GM23338 (cell line): ENCODE measurements around the gene ZSCAN31. TPM values are rescaled to one million over a fixed set of nuclear protein-coding genes. Genes with fewer than 3 reads are reported as not detected.

Experiments
- ATAC-seq: fragments of 200-7000 bp; cut with Tn5 transposase; 3 replicates; pipeline ENCODE4 v1.9.1; 2020
- DNase-seq: peaks from one replicate; pipeline ENCODE4 v3.0.0-alpha.2; 2015; ENCODE audit warnings: low spot score
- H2AFZ ChIP-seq: fragments of 200-600 bp; sonication (generic); 2 replicates; pipeline ENCODE4 v1.8.0; 2016; ENCODE audit warnings: antibody characterized with exemption, mild to moderate bottlenecking, moderate library complexity
- H3F3A ChIP-seq: fragments of 200-600 bp; sonication (generic); replicated peaks from 2 replicates; pipeline ENCODE4 v1.8.0; 2017; ENCODE audit warnings: antibody characterized with exemption, mixed run types, low read depth
- H3K27ac ChIP-seq: fragments of 200-600 bp; sonication (generic); 2 replicates; pipeline ENCODE4 v1.6.1; 2016; ENCODE audit warnings: low read depth
- H3K27me3 ChIP-seq: fragments of 200-600 bp; sonication (generic); 2 replicates; pipeline ENCODE4 v1.8.0; 2016; ENCODE audit warnings: mild to moderate bottlenecking, mixed run types, moderate library complexity; ENCODE audit not compliant: insufficient read depth
- H3K36me3 ChIP-seq: fragments of 200-600 bp; sonication (generic); 2 replicates; pipeline ENCODE4 v1.8.0; 2016; ENCODE audit warnings: mild to moderate bottlenecking; ENCODE audit not compliant: insufficient read depth
- H3K4me1 ChIP-seq: fragments of 200-600 bp; sonication (generic); 2 replicates; pipeline ENCODE4 v1.8.0; 2016; ENCODE audit warnings: mild to moderate bottlenecking, moderate library complexity; ENCODE audit not compliant: insufficient read depth
- H3K4me2 ChIP-seq: fragments of 200-600 bp; sonication (generic); 2 replicates; pipeline ENCODE4 v1.7.1; 2017; ENCODE audit warnings: mixed run types
- H3K4me3 ChIP-seq: fragments of 200-600 bp; sonication (generic); 2 replicates; pipeline ENCODE4 v1.6.1; 2016; ENCODE audit warnings: mixed run types
- H3K79me2 ChIP-seq: fragments of 200-600 bp; sonication (generic); replicated peaks from 2 replicates; pipeline ENCODE4 v1.8.0; 2017; ENCODE audit warnings: mild to moderate bottlenecking; ENCODE audit not compliant: insufficient read depth
- H3K9me2 ChIP-seq: fragments of 200-600 bp; sonication (generic); 2 replicates; pipeline ENCODE4 v1.8.0; 2017; ENCODE audit not compliant: insufficient read depth
- H4K20me1 ChIP-seq: fragments of 200-600 bp; sonication (generic); replicated peaks from 2 replicates; pipeline ENCODE4 v1.8.0; 2017; ENCODE audit warnings: mild to moderate bottlenecking; ENCODE audit not compliant: insufficient read depth
- H3K27ac Mint-ChIP-seq: 2 replicates; pipeline ENCODE4 v1.8.0; 2020; ENCODE audit warnings: inconsistent platforms, mild to moderate bottlenecking, moderate library complexity, mixed read lengths
- H3K27me3 Mint-ChIP-seq: 3 replicates; pipeline ENCODE4 v1.8.0; 2022; ENCODE audit warnings: low read depth, mild to moderate bottlenecking, moderate library complexity, mixed read lengths, inconsistent platforms; ENCODE audit not compliant: insufficient read depth, poor library complexity
- H3K36me3 Mint-ChIP-seq: 3 replicates; pipeline ENCODE4 v1.8.0; 2021; ENCODE audit warnings: low read depth, mild to moderate bottlenecking, inconsistent platforms, moderate library complexity, mixed read lengths
- H3K4me1 Mint-ChIP-seq: 3 replicates; pipeline ENCODE4 v1.8.0; 2020; ENCODE audit warnings: mild to moderate bottlenecking, inconsistent platforms, mixed read lengths
- H3K4me3 Mint-ChIP-seq: 3 replicates; pipeline ENCODE4 v1.8.0; 2021; ENCODE audit warnings: moderate library complexity, mild to moderate bottlenecking, inconsistent platforms, mixed read lengths
- H3K9me3 Mint-ChIP-seq: 3 replicates; pipeline ENCODE4 v1.8.0; 2020; ENCODE audit warnings: moderate library complexity, mild to moderate bottlenecking, inconsistent platforms, mixed read lengths
- CREB1 ChIP-seq: fragments of 250-450 bp; sonication (Bioruptor Pico); IDR thresholded peaks from 2 replicates; pipeline ENCODE4 v1.5.0; 2020; ENCODE audit warnings: low read depth, mild to moderate bottlenecking, moderate library complexity
- EZH2 ChIP-seq: fragments of 200-600 bp; sonication (generic); IDR thresholded peaks from one replicate; pipeline ENCODE4 v1.8.0; 2017; ENCODE audit warnings: antibody characterized with exemption, mild to moderate bottlenecking, low read depth; ENCODE audit not compliant: unreplicated experiment
- EZH2phosphoT487 ChIP-seq: fragments of 200-600 bp; sonication (generic); IDR thresholded peaks from one replicate; pipeline ENCODE4 v1.8.1; 2018; ENCODE audit warnings: antibody characterized with exemption; ENCODE audit not compliant: unreplicated experiment
- JUNB ChIP-seq: IDR thresholded peaks from one replicate; pipeline ENCODE4 v1.6.1; 2016; ENCODE audit warnings: antibody characterized with exemption; ENCODE audit not compliant: unreplicated experiment
- NANOG ChIP-seq: IDR thresholded peaks from 2 replicates; pipeline ENCODE4 v1.6.1; 2016; ENCODE audit warnings: antibody characterized with exemption, borderline replicate concordance
- POLR2AphosphoS5 ChIP-seq: IDR thresholded peaks from 2 replicates; pipeline ENCODE4 v1.6.1; 2016; ENCODE audit warnings: antibody characterized with exemption, low read depth
- STAT1 ChIP-seq: IDR thresholded peaks from one replicate; pipeline ENCODE4 v1.6.1; 2016; ENCODE audit warnings: antibody characterized with exemption; ENCODE audit not compliant: unreplicated experiment
- ZNF114 ChIP-seq: fragments of 250-450 bp; sonication (Bioruptor Pico); IDR thresholded peaks from 2 replicates; pipeline ENCODE4 v1.5.0; 2020; ENCODE audit warnings: mild to moderate bottlenecking, moderate library complexity
- ZNF331 ChIP-seq: fragments of 250-450 bp; sonication (Bioruptor Pico); IDR thresholded peaks from 2 replicates; pipeline ENCODE4 v1.5.0; 2020; ENCODE audit warnings: low read depth, mild to moderate bottlenecking, moderate library complexity
- polyA plus RNA-seq: library from polyadenylated mRNA; unstranded; fragments of >200 nt; fragmentation: Nextera tagmentation; extraction: Ambion mirVana; gene quantifications from 2 replicates; pipeline ENCODE4 v1.2.1, GENCODE V29; 2016
- total RNA-seq: library from RNA; depleted of rRNA; stranded (reverse); fragments of >200 nt; shearing (Covaris generic); gene quantifications from 2 replicates; pipeline ENCODE4 v1.2.3, GENCODE V29; 2014
- TF ChIP-seq, protein P1 (sequence below): IDR thresholded peaks from one replicate; pipeline ENCODE4 v1.6.1; 2018; ENCODE audit warnings: antibody characterized with exemption; ENCODE audit not compliant: unreplicated experiment
- TF ChIP-seq, protein P2 (sequence below): IDR thresholded peaks from 2 replicates; pipeline ENCODE4 v1.6.1; 2016; ENCODE audit warnings: antibody characterized with exemption
- TF ChIP-seq, protein P3 (sequence below), 2 experiments: fragments of 200-600 bp in 1 of 2; sonication (generic) in 1 of 2; conservative IDR thresholded peaks; 2 replicates each; pipeline versions ENCODE4 v1.5.1 to v1.6.1; 2016 to 2017; ENCODE audit warnings: antibody characterized with exemption in 2 of 2, low read depth in 2 of 2, mild to moderate bottlenecking in 2 of 2, moderate library complexity in 1 of 2
- TF ChIP-seq, protein P4 (sequence below): fragments of 250-450 bp; sonication (Bioruptor Pico); IDR thresholded peaks from 2 replicates; pipeline ENCODE4 v1.5.0; 2020; ENCODE audit warnings: mild to moderate bottlenecking, moderate library complexity

Gene ZSCAN31
- total and polyA plus RNA-seq, 2 experiments from 2014 or later = 3.1 to 4.7 TPM

DNA sequence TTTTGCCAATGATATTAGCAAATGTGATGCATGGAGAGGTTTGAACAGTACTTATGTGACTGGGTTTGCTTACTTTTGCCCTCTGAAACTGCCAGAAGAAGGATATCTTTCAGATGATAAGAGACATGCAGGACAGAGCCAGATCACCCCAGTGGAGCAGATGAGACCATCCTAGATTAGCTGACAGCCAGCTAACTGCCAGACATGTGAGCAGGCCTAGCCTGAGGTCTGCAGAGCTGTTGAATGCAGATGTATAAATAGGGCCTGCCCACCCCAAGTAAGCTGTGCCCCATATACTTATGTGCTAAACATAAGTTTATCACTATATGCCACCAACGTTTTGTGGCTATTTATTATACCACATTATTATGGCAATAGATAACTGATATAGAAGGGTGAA is 5.9 kb downstream of the ZSCAN31 start:
- Mint-ChIP-seq H3K27me3 (peaks cover 4% of the 10 kb centered on the region), H3K9me3 (peaks cover 42% of the 10 kb centered on the region), H3K4me1 (peaks cover 9% of the 10 kb centered on the region), H3K4me3 (no peak overlapping the region), H3K27ac (no peak overlapping the region), H3K36me3 (peaks cover 46% of the 10 kb centered on the region)
- Histone ChIP-seq H3K79me2 (0 out of 2 replicates have a peak, but pooled peaks cover 4% of the 10 kb centered on the region), H3K27me3 (no peaks in the 10 kb centered on the region), H3K9me2 (no peaks in the 10 kb centered on the region), H4K20me1 (no peaks in the 10 kb centered on the region), H3F3A (no peaks in the 10 kb centered on the region), H3K4me3 (no peak overlapping the region), H3K27ac (no peak overlapping the region), H3K4me2 (no peak overlapping the region), H2AFZ (no peak overlapping the region), H3K36me3 (peaks cover 24% of the 10 kb centered on the region), H3K4me1 (no peaks in the 10 kb centered on the region)
- ATAC-seq (no peak), DNase-seq (no peak)
- no peak for TF ChIP-seq NANOG
- no peak for TF ChIP-seq EZH2
- TF ChIP-seq JUNB = no peak
- TF ChIP-seq STAT1 = no peak
- no peak for TF ChIP-seq CREB1 (CRISPR knock-in tag)
- TF ChIP-seq ZNF114 (CRISPR knock-in tag) = no peak
- TF ChIP-seq ZNF331 (CRISPR knock-in tag) = no peak
- no peak for TF ChIP-seq POLR2AphosphoS5
- TF ChIP-seq, protein P1, sequence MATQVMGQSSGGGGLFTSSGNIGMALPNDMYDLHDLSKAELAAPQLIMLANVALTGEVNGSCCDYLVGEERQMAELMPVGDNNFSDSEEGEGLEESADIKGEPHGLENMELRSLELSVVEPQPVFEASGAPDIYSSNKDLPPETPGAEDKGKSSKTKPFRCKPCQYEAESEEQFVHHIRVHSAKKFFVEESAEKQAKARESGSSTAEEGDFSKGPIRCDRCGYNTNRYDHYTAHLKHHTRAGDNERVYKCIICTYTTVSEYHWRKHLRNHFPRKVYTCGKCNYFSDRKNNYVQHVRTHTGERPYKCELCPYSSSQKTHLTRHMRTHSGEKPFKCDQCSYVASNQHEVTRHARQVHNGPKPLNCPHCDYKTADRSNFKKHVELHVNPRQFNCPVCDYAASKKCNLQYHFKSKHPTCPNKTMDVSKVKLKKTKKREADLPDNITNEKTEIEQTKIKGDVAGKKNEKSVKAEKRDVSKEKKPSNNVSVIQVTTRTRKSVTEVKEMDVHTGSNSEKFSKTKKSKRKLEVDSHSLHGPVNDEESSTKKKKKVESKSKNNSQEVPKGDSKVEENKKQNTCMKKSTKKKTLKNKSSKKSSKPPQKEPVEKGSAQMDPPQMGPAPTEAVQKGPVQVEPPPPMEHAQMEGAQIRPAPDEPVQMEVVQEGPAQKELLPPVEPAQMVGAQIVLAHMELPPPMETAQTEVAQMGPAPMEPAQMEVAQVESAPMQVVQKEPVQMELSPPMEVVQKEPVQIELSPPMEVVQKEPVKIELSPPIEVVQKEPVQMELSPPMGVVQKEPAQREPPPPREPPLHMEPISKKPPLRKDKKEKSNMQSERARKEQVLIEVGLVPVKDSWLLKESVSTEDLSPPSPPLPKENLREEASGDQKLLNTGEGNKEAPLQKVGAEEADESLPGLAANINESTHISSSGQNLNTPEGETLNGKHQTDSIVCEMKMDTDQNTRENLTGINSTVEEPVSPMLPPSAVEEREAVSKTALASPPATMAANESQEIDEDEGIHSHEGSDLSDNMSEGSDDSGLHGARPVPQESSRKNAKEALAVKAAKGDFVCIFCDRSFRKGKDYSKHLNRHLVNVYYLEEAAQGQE = no peak
- TF ChIP-seq, protein P2, sequence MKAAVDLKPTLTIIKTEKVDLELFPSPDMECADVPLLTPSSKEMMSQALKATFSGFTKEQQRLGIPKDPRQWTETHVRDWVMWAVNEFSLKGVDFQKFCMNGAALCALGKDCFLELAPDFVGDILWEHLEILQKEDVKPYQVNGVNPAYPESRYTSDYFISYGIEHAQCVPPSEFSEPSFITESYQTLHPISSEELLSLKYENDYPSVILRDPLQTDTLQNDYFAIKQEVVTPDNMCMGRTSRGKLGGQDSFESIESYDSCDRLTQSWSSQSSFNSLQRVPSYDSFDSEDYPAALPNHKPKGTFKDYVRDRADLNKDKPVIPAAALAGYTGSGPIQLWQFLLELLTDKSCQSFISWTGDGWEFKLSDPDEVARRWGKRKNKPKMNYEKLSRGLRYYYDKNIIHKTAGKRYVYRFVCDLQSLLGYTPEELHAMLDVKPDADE = no peak
- TF ChIP-seq, protein P3, sequence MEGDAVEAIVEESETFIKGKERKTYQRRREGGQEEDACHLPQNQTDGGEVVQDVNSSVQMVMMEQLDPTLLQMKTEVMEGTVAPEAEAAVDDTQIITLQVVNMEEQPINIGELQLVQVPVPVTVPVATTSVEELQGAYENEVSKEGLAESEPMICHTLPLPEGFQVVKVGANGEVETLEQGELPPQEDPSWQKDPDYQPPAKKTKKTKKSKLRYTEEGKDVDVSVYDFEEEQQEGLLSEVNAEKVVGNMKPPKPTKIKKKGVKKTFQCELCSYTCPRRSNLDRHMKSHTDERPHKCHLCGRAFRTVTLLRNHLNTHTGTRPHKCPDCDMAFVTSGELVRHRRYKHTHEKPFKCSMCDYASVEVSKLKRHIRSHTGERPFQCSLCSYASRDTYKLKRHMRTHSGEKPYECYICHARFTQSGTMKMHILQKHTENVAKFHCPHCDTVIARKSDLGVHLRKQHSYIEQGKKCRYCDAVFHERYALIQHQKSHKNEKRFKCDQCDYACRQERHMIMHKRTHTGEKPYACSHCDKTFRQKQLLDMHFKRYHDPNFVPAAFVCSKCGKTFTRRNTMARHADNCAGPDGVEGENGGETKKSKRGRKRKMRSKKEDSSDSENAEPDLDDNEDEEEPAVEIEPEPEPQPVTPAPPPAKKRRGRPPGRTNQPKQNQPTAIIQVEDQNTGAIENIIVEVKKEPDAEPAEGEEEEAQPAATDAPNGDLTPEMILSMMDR (conservative IDR thresholded peaks at IDR 0.05; ENCODE audit: low read depth in 2 of 2) = no peak
- TF ChIP-seq EZH2phosphoT487 = no peak
- TF ChIP-seq, protein P4, sequence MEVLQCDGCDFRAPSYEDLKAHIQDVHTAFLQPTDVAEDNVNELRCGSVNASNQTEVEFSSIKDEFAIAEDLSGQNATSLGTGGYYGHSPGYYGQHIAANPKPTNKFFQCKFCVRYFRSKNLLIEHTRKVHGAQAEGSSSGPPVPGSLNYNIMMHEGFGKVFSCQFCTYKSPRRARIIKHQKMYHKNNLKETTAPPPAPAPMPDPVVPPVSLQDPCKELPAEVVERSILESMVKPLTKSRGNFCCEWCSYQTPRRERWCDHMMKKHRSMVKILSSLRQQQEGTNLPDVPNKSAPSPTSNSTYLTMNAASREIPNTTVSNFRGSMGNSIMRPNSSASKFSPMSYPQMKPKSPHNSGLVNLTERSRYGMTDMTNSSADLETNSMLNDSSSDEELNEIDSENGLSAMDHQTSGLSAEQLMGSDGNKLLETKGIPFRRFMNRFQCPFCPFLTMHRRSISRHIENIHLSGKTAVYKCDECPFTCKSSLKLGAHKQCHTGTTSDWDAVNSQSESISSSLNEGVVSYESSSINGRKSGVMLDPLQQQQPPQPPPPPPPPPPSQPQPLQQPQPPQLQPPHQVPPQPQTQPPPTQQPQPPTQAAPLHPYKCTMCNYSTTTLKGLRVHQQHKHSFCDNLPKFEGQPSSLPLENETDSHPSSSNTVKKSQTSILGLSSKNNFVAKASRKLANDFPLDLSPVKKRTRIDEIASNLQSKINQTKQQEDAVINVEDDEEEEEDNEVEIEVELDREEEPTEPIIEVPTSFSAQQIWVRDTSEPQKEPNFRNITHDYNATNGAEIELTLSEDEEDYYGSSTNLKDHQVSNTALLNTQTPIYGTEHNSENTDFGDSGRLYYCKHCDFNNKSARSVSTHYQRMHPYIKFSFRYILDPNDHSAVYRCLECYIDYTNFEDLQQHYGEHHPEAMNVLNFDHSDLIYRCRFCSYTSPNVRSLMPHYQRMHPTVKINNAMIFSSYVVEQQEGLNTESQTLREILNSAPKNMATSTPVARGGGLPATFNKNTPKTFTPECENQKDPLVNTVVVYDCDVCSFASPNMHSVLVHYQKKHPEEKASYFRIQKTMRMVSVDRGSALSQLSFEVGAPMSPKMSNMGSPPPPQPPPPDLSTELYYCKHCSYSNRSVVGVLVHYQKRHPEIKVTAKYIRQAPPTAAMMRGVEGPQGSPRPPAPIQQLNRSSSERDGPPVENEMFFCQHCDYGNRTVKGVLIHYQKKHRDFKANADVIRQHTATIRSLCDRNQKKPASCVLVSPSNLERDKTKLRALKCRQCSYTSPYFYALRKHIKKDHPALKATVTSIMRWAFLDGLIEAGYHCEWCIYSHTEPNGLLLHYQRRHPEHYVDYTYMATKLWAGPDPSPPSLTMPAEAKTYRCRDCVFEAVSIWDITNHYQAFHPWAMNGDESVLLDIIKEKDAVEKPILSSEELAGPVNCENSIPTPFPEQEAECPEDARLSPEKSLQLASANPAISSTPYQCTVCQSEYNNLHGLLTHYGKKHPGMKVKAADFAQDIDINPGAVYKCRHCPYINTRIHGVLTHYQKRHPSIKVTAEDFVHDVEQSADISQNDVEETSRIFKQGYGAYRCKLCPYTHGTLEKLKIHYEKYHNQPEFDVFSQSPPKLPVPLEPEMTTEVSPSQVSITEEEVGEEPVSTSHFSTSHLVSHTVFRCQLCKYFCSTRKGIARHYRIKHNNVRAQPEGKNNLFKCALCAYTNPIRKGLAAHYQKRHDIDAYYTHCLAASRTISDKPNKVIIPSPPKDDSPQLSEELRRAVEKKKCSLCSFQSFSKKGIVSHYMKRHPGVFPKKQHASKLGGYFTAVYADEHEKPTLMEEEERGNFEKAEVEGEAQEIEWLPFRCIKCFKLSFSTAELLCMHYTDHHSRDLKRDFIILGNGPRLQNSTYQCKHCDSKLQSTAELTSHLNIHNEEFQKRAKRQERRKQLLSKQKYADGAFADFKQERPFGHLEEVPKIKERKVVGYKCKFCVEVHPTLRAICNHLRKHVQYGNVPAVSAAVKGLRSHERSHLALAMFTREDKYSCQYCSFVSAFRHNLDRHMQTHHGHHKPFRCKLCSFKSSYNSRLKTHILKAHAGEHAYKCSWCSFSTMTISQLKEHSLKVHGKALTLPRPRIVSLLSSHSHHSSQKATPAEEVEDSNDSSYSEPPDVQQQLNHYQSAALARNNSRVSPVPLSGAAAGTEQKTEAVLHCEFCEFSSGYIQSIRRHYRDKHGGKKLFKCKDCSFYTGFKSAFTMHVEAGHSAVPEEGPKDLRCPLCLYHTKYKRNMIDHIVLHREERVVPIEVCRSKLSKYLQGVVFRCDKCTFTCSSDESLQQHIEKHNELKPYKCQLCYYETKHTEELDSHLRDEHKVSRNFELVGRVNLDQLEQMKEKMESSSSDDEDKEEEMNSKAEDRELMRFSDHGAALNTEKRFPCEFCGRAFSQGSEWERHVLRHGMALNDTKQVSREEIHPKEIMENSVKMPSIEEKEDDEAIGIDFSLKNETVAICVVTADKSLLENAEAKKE (CRISPR knock-in tag) = no peak
